HG03342 (cell line): ENCODE results near the gene TAGAP.

ENCODE experiments used
- ATAC-seq: cut with Tn5 transposase; IDR thresholded peaks from one replicate; pipeline ENCODE4 v1.9.1; 2021; ENCODE audit warnings: mild to moderate bottlenecking, moderate library complexity; ENCODE audit not compliant: unreplicated experiment

The TAGAP gene

GRCh38 chr6:159074120-159074684 is 29.4 kb upstream of the TAGAP start:
- ATAC-seq, result no peak

- ATAC-seq, result no peak
Observed at GRCh38 chr6:159071843-159072769, 27.3 kb upstream of the TAGAP start.

DNA sequence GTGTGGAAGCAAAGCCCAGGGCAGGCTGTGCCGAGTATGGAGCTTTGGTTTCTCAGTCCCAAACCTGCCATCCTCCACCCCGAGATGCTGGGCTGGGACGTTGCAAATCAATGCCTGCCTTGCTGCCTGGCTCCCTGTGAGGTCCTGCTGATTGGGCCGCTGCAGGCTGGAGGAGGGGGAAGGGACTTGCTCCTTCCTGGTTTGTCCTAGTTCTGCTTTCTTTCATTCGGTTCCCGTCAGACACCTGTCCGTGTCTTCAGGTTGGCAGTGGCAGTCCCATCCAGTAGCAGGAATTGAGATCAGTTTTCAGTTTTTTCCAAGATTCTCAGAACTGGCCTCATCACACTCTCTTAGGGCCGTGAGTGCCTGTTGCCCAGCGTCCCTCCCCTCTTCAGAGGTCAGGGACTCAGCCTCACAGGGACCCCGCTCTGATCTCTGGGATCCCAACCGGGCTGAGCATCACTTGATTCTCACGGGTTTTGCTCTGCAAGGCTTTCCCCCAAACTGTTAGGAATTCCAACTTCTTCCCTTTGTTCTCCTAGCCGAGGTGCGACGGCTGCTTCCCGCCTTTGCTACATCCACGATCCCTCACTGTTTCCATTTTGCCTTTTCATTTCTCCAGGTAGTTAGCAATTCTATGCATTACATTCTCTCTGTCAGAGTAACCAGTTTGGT is 24.2 kb upstream of the TAGAP start:
- ATAC-seq, result no peak

- no peak for ATAC-seq
Observed at GRCh38 chr6:159067334-159067733, 22.5 kb upstream of the TAGAP start.

DNA sequence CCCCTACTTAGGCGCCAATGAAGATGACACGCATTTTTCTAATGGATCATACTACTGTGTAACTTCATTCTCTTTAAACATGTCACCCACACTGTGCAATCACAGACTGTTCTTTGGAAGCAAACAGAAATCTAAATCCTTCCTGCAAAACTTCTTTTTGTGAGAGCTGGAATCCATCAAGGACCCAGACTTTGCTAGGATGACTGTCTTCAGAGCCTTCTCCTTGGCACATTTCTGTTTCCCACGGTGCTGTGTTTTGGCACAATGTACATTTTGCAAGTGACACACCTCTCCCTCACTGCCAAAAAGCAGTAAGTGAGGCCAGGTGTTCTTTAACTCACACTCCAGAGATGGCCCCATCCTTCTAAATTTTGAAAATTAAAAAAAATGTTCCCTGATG is 21.7 kb upstream of the TAGAP start:
- ATAC-seq, result no peak

DNA sequence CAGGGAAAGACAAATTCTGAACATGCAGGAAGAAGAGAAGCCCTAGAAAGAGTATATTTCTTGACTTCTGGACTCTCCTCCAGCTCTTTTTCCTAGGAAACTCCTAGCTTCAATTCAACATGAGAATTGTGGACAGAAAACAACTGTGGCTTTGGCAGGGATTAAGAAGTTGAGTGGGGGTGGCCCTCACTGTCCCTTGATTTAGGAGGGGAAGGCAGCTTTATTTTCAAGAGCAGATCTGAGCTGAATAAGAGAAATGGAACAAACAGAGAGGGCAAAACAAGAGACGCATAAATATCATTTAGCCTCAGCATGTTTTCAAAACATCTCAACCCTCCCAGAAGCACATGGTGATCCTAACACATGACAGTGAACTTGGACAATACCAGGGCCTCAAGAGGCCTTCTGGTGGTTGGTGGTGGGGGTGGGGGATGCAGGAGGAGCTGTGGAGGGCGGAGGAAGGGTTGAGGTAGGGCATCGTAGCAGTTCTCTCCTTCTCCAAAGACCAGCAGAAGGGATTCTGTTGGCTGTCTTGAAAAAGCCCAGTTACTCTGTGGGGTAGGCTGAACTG is 21.1 kb upstream of the TAGAP start:
- ATAC-seq, result no peak

DNA sequence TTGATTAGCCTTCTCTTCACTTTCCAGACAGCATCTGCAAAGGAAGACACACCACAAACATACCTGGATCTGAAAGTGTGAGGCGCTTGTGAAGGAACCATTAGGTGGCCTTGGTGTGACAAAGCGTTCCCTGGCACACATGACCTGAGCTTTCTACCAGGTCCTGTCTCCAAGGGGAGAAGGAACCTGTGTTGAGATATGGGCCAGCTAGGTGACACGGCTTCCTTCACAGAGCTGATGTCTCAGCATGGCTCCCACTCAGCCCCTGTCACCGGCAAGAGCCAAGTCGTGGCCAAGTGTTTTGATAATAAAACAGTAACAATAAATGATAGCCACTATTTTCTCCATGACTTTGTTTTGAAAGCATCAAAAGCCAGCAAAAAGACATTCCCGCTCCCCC is 20.3 kb upstream of the TAGAP start:
- no peak for ATAC-seq

GRCh38 chr6:159064477-159064876 is 19.7 kb upstream of the TAGAP start:
- no peak for ATAC-seq

- no peak for ATAC-seq
Observed at GRCh38 chr6:159063549-159063948, 18.8 kb upstream of the TAGAP start.

- no peak for ATAC-seq
Observed at GRCh38 chr6:159062976-159063375, 18.2 kb upstream of the TAGAP start.

- ATAC-seq, result no peak
Observed at GRCh38 chr6:159062564-159062945, 17.8 kb upstream of the TAGAP start.

DNA sequence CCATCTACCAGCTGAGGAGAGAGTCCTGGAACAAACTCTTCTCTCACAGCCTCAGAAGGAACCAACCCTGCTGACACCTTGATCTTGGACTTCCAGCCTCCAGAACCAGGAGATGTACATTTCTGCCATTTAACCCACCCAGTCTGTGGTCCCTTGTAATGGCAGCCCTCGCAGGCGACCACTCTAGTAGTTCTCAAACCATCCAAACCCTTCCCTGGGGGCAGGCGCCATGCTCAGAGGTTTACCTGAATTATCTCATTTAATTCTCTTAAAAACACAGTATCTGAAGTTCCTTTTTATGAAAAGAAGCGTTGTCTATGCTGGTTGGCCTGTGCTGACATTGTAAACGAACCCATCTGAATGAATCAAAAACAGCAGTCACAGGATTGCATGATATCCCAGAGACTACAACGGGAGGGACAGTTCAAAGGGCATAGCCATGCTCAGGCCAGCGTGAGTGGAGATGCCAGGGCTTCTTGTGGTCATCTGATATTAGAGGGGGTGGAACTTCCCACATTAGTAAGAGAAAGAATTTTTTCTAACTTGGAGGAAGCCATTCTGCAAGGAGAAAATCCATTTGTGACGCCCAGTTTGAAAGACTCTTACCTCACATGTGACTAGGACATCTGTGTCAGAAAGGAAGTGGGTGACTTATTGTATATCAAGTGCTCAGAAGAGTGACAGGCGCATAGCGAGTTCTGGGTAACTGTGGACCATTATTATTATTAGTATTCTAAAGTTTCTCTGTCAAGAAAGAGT is 17.2 kb upstream of the TAGAP start:
- no peak for ATAC-seq

- ATAC-seq, result no peak
Observed at GRCh38 chr6:159061146-159061545, 16.4 kb upstream of the TAGAP start.

- no peak for ATAC-seq
Observed at GRCh38 chr6:159059885-159060506, 15.2 kb upstream of the TAGAP start.

DNA sequence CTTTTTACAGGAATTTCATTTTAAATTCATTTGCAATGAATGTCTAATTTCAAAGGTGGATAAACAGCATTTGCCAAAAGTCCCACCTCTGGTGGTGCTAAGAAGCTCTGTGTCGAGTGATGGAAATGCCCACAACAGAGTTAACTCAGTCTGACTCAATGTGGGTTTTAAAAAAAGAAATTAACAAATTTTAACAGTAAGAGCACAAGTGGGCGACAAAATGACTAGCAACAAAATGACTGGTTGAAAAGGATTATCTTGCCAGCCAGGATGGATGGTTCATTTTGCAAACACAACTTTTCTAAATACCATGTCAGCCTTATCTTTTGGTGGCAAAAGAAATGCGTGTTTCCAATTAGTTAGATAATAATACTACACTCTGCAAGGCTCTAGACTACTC is 14.3 kb upstream of the TAGAP start:
- no peak for ATAC-seq

GRCh38 chr6:159056899-159057298 is 12.1 kb upstream of the TAGAP start:
- ATAC-seq, result no peak

GRCh38 chr6:159056432-159056831 is 11.6 kb upstream of the TAGAP start:
- no peak for ATAC-seq

- ATAC-seq, result no peak
Observed at GRCh38 chr6:159056003-159056402, 11.2 kb upstream of the TAGAP start.

DNA sequence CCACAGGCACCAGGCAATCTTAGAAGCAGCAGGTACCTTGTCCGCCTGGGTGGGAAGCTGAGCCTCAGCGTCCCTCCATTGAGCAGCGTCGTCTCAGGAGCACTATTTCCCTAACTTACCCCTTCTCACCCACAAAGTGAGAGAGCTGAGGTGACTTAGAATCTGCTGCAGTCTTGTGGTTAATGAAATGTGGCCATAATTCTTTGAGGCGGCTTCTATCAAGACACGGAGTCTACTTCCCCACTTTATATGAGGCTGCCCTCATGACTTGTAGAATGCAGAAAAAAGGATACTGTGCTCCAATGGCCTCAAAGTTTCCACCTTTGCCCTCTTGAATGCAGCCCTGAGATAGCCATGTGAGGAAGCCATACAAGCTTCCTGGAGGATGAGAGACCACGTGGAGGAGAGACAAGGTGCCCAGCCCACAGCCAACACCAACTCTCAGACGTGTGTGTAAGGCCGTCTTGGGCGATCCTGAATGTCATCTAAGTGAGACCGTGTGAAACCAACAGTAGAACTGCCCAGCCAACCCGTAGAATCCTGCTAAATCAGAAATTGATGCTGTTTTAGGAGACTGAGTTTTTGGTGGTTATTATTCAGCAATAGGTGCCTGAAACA is 9.1 kb upstream of the TAGAP start:
- no peak for ATAC-seq

GRCh38 chr6:159052720-159053119 is 7.9 kb upstream of the TAGAP start:
- ATAC-seq, result no peak
